LNCaP clone FGC (cell line): Measurements from ENCODE around the gene ZER1.
A peak's percentile ranks its signal among the peaks of the same experiment; 100 is the strongest.

Experiments
- DNase-seq: peaks from one replicate; pipeline ENCODE4 v3.0.0-alpha.2; 2011; ENCODE audit warnings: low read depth
- H3K4me3 ChIP-seq: 2 replicates; pipeline ENCODE4 v1.5.1; 2011; ENCODE audit warnings: mild to moderate bottlenecking, low read depth, low read length, control low read depth
- TF ChIP-seq, protein P1 (sequence below): IDR thresholded peaks from 2 replicates; pipeline ENCODE4 v1.5.1; 2012; ENCODE audit warnings: mild to moderate bottlenecking; ENCODE audit not compliant: control insufficient read depth, insufficient read depth; ENCODE audit errors: extremely low read depth

The ZER1 gene

DNA sequence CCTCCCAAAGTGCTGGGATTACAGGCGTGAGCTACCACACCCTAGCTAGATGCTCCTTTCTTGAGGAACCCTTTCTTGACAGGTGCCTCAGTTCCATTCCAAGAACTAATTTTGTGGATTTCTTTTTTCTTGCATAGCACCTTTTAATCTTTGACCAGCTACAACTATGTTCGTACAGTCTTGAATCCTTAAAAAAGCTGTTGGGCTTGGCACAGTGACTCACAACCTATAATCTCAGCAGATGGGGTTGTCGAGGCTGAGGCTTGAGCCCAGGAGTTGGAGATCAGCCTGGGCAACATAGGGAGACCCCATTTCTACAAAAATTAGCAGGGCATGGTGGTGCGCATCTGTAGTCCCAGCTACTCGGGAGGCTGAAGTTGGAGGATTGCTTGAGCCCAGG, 1.3 kb upstream of the ZER1 start:
- TF ChIP-seq, protein P1, sequence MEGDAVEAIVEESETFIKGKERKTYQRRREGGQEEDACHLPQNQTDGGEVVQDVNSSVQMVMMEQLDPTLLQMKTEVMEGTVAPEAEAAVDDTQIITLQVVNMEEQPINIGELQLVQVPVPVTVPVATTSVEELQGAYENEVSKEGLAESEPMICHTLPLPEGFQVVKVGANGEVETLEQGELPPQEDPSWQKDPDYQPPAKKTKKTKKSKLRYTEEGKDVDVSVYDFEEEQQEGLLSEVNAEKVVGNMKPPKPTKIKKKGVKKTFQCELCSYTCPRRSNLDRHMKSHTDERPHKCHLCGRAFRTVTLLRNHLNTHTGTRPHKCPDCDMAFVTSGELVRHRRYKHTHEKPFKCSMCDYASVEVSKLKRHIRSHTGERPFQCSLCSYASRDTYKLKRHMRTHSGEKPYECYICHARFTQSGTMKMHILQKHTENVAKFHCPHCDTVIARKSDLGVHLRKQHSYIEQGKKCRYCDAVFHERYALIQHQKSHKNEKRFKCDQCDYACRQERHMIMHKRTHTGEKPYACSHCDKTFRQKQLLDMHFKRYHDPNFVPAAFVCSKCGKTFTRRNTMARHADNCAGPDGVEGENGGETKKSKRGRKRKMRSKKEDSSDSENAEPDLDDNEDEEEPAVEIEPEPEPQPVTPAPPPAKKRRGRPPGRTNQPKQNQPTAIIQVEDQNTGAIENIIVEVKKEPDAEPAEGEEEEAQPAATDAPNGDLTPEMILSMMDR = no peak
- no peak overlapping the region for H3K4me3 ChIP-seq
- DNase-seq = no peak

DNA sequence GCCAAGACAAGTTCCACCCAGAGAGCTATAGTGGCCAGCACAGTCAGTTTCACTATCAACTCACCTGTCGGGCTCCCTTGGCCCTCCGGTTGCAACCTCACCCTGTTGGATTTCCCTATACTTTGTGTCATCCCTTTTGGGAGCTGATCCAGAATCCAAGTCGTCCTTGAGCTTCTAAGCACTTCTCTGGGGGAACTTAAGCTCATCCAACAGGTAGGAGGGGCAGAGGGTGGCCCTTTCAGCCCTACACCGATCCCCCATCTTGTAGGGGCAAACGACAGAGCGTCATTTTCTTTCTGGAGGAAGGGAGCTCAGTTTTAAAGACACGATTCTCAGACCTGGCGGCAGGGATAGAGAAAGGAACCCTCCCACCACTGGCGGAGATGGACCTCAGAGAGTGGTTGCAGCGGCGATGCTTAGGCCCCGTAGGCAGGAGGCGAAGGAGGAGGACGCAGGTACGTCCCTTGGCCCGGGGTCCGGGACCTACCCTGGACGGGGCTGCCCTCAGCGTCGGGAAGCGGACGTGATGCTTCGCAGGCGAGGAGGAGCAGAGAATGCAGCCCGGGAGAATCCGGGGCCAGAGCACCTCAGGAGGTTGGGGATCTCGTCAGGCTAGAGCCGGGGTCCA, 519 bp downstream of the ZER1 start:
- TF ChIP-seq, protein P1 = no peak
- H3K4me3 ChIP-seq = peak overlapping the region; percentile 97
- DNase-seq = no peak

DNA sequence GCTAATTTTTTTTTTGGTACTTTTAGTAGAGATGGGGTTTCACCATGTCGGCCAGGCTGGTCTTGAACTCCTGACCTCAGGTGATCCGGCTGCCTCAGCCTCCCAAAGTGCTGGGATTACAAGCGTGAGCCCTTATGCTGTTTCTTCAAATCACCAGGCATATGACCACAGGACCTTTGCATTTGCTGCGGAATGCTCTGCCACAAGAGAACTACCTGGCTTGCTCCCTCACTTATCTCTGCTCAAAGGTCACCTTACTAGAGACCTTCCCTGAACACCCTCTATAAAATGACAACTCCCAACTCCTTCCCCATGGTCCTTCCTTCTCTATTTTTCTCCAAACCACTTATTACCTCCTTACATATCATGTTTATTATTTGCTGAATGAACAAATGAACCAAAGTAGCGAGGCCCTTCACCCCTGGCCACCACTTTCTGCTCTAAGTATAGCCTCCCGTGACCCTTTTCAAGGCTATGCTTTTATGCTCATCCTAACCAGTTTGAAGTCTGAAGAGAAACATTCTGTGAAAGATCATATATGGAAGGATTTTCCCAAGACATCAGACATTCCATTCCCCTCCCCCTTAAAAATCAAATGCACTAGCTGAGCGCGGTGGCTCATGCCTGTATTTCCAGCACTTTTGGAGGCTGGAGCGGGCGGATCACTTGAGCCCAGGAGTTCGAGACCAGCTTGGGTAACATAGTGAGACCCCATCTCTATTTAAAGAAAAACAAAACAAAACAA, 1.3 kb downstream of the ZER1 start:
- H3K4me3 ChIP-seq = peak overlapping the region; percentile 97
- no peak for DNase-seq
- TF ChIP-seq, protein P1 = no peak

DNA sequence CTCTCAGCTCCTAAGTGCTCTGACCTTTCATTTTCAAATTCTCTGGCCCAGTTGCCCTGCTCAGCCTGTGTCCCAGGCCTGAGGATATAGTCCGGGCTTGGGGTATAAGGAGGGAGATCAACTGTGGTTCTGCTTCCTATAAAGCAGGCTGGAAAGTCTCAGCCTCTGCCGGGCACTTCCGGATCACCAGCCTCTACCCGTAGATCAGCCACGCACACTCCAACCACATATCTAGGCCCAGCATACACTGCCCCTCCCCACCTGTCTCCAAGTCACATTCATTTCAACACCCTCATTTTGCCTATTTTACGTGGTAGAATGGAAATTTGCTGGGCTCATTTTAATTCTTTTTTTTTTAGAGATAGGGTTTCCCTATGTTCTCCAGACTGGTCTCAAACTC, 3.1 kb downstream of the ZER1 start:
- H3K4me3 ChIP-seq = no peak overlapping the region
- TF ChIP-seq, protein P1 = no peak
- no peak for DNase-seq

DNA sequence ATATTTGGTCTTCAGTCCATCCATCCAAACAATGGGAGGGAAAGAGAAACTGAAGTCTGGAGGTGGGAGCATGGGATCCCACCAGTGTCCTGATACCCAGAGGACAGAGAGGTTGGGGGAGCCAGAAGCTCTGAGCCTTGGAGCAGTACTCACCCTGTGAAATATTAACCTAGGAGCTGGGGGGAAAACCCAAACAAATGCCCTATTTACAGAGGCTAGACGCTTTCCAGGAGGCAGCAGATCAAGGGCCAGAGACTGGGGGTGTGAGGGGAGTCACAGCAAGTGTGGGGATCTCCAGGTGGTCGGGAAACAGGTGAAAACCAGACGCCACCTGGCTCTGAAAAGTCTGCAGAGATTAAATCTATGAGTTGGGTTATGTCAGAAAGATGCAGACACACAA, 6.2 kb downstream of the ZER1 start:
- DNase-seq = no peak
- TF ChIP-seq, protein P1 = no peak
- no peak overlapping the region for H3K4me3 ChIP-seq

DNA sequence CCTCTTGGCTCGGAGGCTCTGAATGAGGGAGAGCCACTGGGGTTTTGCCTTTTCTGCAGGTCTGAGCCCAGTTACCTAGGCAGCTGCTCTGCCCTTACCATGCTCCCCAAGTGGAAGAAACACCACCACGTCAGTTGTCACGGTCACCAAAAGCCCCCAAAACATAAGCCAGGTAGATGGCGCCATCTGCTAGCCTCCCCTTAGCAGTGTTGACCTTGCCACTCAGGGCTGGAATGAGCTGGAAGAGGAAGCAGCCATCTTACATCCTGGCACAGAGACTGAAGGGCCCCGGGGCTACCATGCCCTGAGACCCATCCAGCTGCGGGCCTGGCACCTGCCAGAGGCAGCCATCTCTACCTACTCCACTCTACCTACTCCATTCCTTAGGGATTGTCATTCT, 7.4 kb downstream of the ZER1 start:
- TF ChIP-seq, protein P1 = no peak

More for the DNA sequence above, 7.4 kb downstream of the ZER1 start:
- DNase-seq = no peak
- no peak overlapping the region for H3K4me3 ChIP-seq
